Stomach (tissue), 9 donors: ENCODE measurements around the gene ERI3. TPM values are rescaled to one million over a fixed set of nuclear protein-coding genes. Genes with fewer than 3 reads are reported as not detected.

ENCODE experiments used
- DNase-seq, 2 donors: peaks; one replicate each; pipeline versions ENCODE4 v3.0.0 to v3.0.0-alpha.2; 2013 to 2019
- H3K27ac ChIP-seq, 5 donors: fragments of 200-600 bp in 4 of 5; sonication (generic) in 4 of 5; one replicate each; pipeline ENCODE4 v1.5.1; 2013 to 2019; ENCODE audit warnings: mild to moderate bottlenecking in 1 of 5, moderate library complexity in 1 of 5
- H3K27me3 ChIP-seq, 3 donors: fragments of 200-600 bp; sonication (generic); one replicate each; pipeline ENCODE4 v1.5.1; 2017 to 2019; ENCODE audit warnings: mixed run types in 1 of 3
- H3K36me3 ChIP-seq, 4 donors: fragments of 200-600 bp; sonication (generic); 1 replicate in 3 of 4; 2 replicates in 1 of 4; pipeline ENCODE4 v1.5.1; 2016 to 2019
- H3K4me1 ChIP-seq, 4 donors: fragments of 200-600 bp; sonication (generic); one replicate each; pipeline ENCODE4 v1.5.1; 2016 to 2019
- H3K4me3 ChIP-seq, 4 donors: fragments of 200-600 bp; sonication (generic) in 3 of 4; one replicate each; pipeline ENCODE4 v1.5.1; 2016 to 2019; ENCODE audit warnings: mild to moderate bottlenecking in 1 of 4
- H3K9me3 ChIP-seq, 4 donors: fragments of 200-600 bp; sonication (generic); one replicate each; pipeline ENCODE4 v1.5.1; 2016 to 2019
- EP300 ChIP-seq: sonication (generic); formaldehyde crosslinking; IDR thresholded peaks from one replicate; pipeline ENCODE4 v1.6.1; 2017; ENCODE audit warnings: antibody characterized with exemption
- POLR2A ChIP-seq, 4 donors: fragments of 450-650 bp; IDR thresholded peaks; one replicate each; pipeline ENCODE4 v1.6.1; 2016; ENCODE audit warnings: antibody characterized with exemption in 4 of 4, control low read depth in 2 of 4, mild to moderate bottlenecking in 1 of 4, moderate library complexity in 1 of 4
- POLR2AphosphoS5 ChIP-seq, 3 donors: sonication (generic); formaldehyde crosslinking; IDR thresholded peaks; one replicate each; pipeline ENCODE4 v1.6.1; 2016; ENCODE audit warnings: antibody characterized with exemption in 3 of 3
- WGBS, 5 donors: extraction: QIAGEN DNeasy Blood & Tissue Kit in 3 of 5; methylation state at CpG; one replicate each; pipeline versions ENCODE4 v1.1.5 to v1.1.7; 2013 to 2018; 5-methylcytosine and 5-hydroxymethylcytosine counted together
- intact Hi-C: fragments of 100-400 bp; cut with DNase I; formaldehyde crosslinking; loops from one replicate; pipeline ENCODE4 v1.15.1; 2023; ENCODE audit warnings: low total_unique reads
- polyA plus RNA-seq, 3 donors: library from polyadenylated mRNA; stranded (reverse); fragments of 200-250 nt; gene quantifications; one replicate each; pipeline ENCODE4 v1.2.3, GENCODE V29; 2013
- total RNA-seq, 5 donors: library from RNA; depleted of rRNA; stranded (reverse); fragments of >200 nt; gene quantifications; one replicate each; pipeline versions ENCODE4 v1.1.0 to v1.2.3, GENCODE V29; 2014 to 2016
- TF ChIP-seq, protein P1 (sequence below), 7 experiments: fragments of 450-650 bp in 4 of 7; fragments of 200-600 bp in 3 of 7; sonication (generic) in 3 of 7; IDR thresholded peaks; one replicate each; pipeline ENCODE4 v1.5.1; 2016 to 2019; ENCODE audit warnings: antibody characterized with exemption in 7 of 7, control low read depth in 2 of 7, mild to moderate bottlenecking in 1 of 7
- donor health status: healthy with polysubstance abuse.
- donor health status: Bipolar disorder and iron deficiency.
- donor health status: healthy.

The ERI3 gene
- total and polyA plus RNA-seq, 8 donors, result 18.7 to 110 (median 30.1) TPM

DNA sequence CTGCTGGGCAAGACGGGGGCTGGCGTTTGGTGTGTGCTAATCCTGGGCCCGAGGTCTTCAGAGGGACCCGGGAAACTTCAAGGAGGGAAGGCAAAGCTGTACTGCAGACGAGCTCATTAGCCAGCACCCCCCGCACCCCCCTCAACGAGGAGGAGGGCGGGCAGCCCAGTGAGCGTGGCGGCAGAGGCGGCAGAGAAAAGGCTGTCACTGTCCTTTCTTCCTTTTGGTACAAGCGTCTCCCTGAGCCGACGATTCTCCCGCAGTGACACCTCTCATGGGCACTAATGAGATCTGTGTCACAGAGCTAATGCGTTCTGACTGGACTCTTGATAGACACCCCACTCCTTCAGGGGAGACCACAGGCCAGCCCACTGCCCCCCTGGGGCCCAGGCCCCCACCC is 112.3 kb downstream of the ERI3 start:
- no peak for TF ChIP-seq POLR2A (IDR thresholded peaks at IDR 0.05)
- TF ChIP-seq EP300, result no peak
- TF ChIP-seq POLR2AphosphoS5 (IDR thresholded peaks at IDR 0.05), result no peak
- TF ChIP-seq, protein P1, sequence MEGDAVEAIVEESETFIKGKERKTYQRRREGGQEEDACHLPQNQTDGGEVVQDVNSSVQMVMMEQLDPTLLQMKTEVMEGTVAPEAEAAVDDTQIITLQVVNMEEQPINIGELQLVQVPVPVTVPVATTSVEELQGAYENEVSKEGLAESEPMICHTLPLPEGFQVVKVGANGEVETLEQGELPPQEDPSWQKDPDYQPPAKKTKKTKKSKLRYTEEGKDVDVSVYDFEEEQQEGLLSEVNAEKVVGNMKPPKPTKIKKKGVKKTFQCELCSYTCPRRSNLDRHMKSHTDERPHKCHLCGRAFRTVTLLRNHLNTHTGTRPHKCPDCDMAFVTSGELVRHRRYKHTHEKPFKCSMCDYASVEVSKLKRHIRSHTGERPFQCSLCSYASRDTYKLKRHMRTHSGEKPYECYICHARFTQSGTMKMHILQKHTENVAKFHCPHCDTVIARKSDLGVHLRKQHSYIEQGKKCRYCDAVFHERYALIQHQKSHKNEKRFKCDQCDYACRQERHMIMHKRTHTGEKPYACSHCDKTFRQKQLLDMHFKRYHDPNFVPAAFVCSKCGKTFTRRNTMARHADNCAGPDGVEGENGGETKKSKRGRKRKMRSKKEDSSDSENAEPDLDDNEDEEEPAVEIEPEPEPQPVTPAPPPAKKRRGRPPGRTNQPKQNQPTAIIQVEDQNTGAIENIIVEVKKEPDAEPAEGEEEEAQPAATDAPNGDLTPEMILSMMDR (IDR thresholded peaks at IDR 0.05), result no peak
- H3K27ac ChIP-seq, result peak overlapping the region in 1 of 5 donors; percentile 80
- H3K4me1 ChIP-seq, result peaks cover 0 to 37% (median 25%) of the 10 kb centered on the region in 4 donors
- 82 to 90% (median 85%) methylated on average over 16 of the region's 16 CpGs for WGBS, 5 donors
- no peaks in the 10 kb centered on the region for H3K9me3 ChIP-seq
- no peak for DNase-seq
- peaks cover 7 to 51% (median 48%) of the 10 kb centered on the region in 4 donors for H3K36me3 ChIP-seq
- no peaks in the 10 kb centered on the region for H3K27me3 ChIP-seq
- no peak overlapping the region for H3K4me3 ChIP-seq
- intact Hi-C loops, result no loop called here

DNA sequence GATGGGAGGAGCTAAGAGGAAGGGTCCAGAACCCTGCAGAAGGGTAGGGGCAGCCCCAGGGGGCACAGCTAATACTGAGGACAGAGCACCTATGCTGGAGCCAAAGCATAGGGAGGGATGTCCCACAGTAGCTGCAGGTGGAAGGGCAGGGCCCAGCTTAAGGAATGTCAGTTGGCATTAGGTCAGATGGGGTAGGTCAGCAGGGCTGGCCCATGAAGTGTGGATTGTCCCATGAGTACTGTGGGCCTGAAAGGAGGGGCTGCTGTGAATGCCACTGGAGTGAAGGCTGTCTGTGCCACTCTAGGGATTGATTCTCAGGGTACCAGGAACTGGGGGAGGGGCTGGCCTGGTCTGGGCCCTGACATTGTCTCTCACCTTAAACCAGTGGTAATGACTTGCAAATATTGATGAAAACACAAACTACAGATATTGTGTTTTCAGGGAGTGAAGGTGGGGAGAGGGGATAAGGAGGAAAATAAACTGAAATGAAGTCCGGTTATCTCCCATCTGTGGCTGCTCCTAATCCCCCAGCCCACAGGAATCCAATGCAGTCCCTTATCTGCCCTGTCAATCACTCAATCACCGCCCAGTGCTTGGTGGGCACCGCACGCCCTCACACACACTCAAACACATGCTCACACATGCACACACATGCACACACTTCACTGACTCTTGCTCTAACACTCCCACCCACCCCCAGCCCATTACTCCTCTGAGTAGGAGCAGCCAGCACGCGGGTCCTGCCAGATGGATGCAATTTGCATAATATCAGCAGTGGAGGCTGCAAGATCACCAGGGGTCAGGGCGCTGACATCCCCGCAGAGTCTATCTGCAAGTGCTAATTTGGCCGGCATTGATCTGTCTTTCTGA is 114.0 kb downstream of the ERI3 start:
- Histone ChIP-seq H3K4me1 (peaks cover 0 to 40% (median 27%) of the 10 kb centered on the region in 4 donors), H3K4me3 (no peak overlapping the region), H3K9me3 (no peaks in the 10 kb centered on the region), H3K36me3 (peaks cover 0 to 40% (median 36%) of the 10 kb centered on the region in 4 donors), H3K27me3 (no peaks in the 10 kb centered on the region), H3K27ac (peak overlapping the region in 4 of 5 donors; percentile 64 to 80 (median 72))
- TF ChIP-seq POLR2A (IDR thresholded peaks at IDR 0.05) (no peak), POLR2AphosphoS5 (IDR thresholded peaks at IDR 0.05) (no peak), EP300 (no peak)
- TF ChIP-seq, protein P1 (IDR thresholded peaks at IDR 0.05), result no peak
- DNase-seq, result no peak
- WGBS, 5 donors, result 76 to 84% (median 81%) methylated on average over 9 of the region's 9 CpGs
- intact Hi-C loops, result no loop called here

- intact Hi-C loops, result no loop called here
- DNase-seq, result peak in 1 of 2 donors; percentile 52
- Histone ChIP-seq H3K9me3 (no peaks in the 10 kb centered on the region), H3K36me3 (peaks cover 0 to 38% (median 32%) of the 10 kb centered on the region in 4 donors), H3K4me1 (peaks cover 0 to 40% (median 27%) of the 10 kb centered on the region in 4 donors), H3K27ac (peak overlapping the region in 4 of 5 donors; percentile 64 to 80 (median 72)), H3K4me3 (no peak overlapping the region), H3K27me3 (no peaks in the 10 kb centered on the region)
- WGBS, 5 donors, result 31 to 81% (median 72%) methylated on average over 2 to 3 of the region's 3 CpGs
- TF ChIP-seq EP300, result peak; percentile 88
- TF ChIP-seq POLR2A (IDR thresholded peaks at IDR 0.05), result no peak
- peak; percentile 43 to 86 (median 44) for TF ChIP-seq POLR2AphosphoS5 (IDR thresholded peaks at IDR 0.05)
- TF ChIP-seq, protein P1 (IDR thresholded peaks at IDR 0.05), result no peak
Measured at GRCh38 chr1:44239961-44240371, 115.1 kb downstream of the ERI3 start.

DNA sequence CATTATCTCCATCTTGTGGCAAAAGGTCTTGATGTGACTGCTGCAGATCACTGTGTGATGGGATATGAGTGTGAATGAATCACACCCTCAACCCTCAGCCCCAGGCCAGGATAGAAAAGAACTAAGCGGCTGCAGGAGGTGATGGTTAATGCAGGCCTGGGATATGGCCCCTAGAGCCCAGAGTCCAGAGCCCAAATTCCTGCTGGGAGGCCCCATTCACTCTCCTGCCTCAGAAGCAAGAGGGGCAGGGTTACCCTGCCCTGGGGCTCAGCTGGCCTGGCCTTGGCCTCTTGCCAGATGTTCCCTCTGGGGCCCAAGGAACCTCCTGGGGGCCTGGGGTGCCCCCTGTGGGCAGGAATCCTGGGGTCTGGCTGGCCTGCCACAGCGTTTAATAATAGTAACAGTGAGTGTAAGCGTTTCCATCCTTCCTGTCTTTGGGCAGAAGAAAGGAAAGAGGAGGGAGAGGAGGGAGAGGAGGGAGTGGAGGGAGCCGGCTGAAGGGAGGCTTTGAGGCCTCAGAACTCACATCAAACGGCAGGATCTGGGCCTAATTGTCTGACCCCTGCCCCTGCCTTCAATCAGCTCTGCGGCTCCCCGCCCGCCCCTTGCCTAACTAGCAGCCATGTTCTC is 115.6 kb downstream of the ERI3 start:
- Histone ChIP-seq H3K27ac (peak overlapping the region in 4 of 5 donors; percentile 64 to 80 (median 72)), H3K27me3 (no peaks in the 10 kb centered on the region), H3K4me3 (no peak overlapping the region), H3K36me3 (peaks cover 0 to 33% (median 27%) of the 10 kb centered on the region in 4 donors), H3K4me1 (peaks cover 0 to 40% (median 27%) of the 10 kb centered on the region in 4 donors), H3K9me3 (no peaks in the 10 kb centered on the region)
- TF ChIP-seq EP300 (no peak), POLR2AphosphoS5 (IDR thresholded peaks at IDR 0.05) (no peak), POLR2A (IDR thresholded peaks at IDR 0.05) (no peak)
- TF ChIP-seq, protein P1 (IDR thresholded peaks at IDR 0.05), result no peak
- intact Hi-C loops, result no loop called here
- 51 to 66% (median 54%) methylated on average over 8 of the region's 8 CpGs for WGBS, 5 donors
- DNase-seq, result peak in 1 of 2 donors; percentile 58
